B cell (primary cell): ENCODE results near the gene PHB1. TPM values are rescaled to one million over a fixed set of nuclear protein-coding genes. Genes with fewer than 3 reads are reported as not detected.
"Not testable (repeated sequence)": the region's sequence is repeated elsewhere in the genome, so short reads cannot be mapped to it uniquely, and the experiment has no call there.

ENCODE experiments used
- ATAC-seq: fragments of 200-7000 bp; cut with Tn5 transposase; one replicate; pipeline ENCODE4 v1.10.0; 2021; ENCODE audit warnings: low read depth, mild to moderate bottlenecking, moderate number of reproducible peaks, moderate library complexity
- CTCF ChIA-PET: fragments of 350-600 bp; sonication (Branson Sonifier 250); formaldehyde crosslinking; loops from one replicate; lab custom pipeline; 2021; ENCODE audit warnings: antibody characterized with exemption, inconsistent platforms; lab: Charles Lee
- POLR2A ChIA-PET: fragments of 350-600 bp; sonication (Branson Sonifier 250); formaldehyde crosslinking; loops from one replicate; lab custom pipeline; 2021; ENCODE audit warnings: antibody characterized with exemption; lab: Charles Lee
- DNase-seq: peaks from one replicate; pipeline ENCODE4 v3.0.0; 2013
- H2AFZ ChIP-seq: 2 replicates; pipeline ENCODE4 v1.6.1; 2012; ENCODE audit warnings: mild to moderate bottlenecking, low read depth, low read length; ENCODE audit not compliant: insufficient read depth, poor library complexity, severe bottlenecking
- H3K27ac ChIP-seq, 2 donors: 1 replicate in 1 of 2; 2 replicates in 1 of 2; pipeline ENCODE4 v1.5.1; 2012 to 2013; ENCODE audit warnings: low read length in 2 of 2, mild to moderate bottlenecking in 2 of 2, moderate library complexity in 1 of 2
- H3K27me3 ChIP-seq, 4 experiments: fragments of 200-600 bp in 1 of 4; sonication (generic) in 1 of 4; replicated peaks in 1 of 4; 1 replicate in 2 of 4; 2 replicates in 2 of 4; pipeline versions ENCODE4 v1.6.1 to v1.7.0; 2013 to 2016; ENCODE audit warnings: low read length in 3 of 4, mild to moderate bottlenecking in 2 of 4, mixed read lengths in 1 of 4, moderate library complexity in 1 of 4; ENCODE audit not compliant: insufficient read depth in 4 of 4, control insufficient read depth in 3 of 4; ENCODE audit errors: control extremely low read depth in 1 of 4
- H3K36me3 ChIP-seq, 2 experiments: replicated peaks in 1 of 2; 1 replicate in 1 of 2; 2 replicates in 1 of 2; pipeline versions ENCODE4 v1.6.1 to v1.7.1; 2013; ENCODE audit warnings: low read length in 1 of 2; ENCODE audit not compliant: insufficient read depth in 2 of 2, control insufficient read depth in 1 of 2; ENCODE audit errors: control extremely low read depth in 1 of 2, extremely low read depth in 1 of 2
- H3K4me1 ChIP-seq, 2 donors: fragments of 200-600 bp in 1 of 2; sonication (generic) in 1 of 2; 1 replicate in 1 of 2; 2 replicates in 1 of 2; pipeline versions ENCODE4 v1.5.1 to v1.6.1; 2013 to 2017; ENCODE audit warnings: low read length in 2 of 2; ENCODE audit not compliant: control insufficient read depth in 2 of 2, insufficient read depth in 2 of 2
- H3K4me2 ChIP-seq: replicated peaks from 2 replicates; pipeline ENCODE3; 2012; ENCODE audit warnings: mild to moderate bottlenecking, low read depth, low read length; ENCODE audit not compliant: poor library complexity, severe bottlenecking
- H3K4me3 ChIP-seq, 5 experiments: fragments of 200-600 bp in 1 of 5; sonication (generic) in 1 of 5; 1 replicate in 3 of 5; 2 replicates in 2 of 5; pipeline versions ENCODE4 v1.5.1 to v1.7.0; 2011 to 2016; ENCODE audit warnings: low read length in 4 of 5, mild to moderate bottlenecking in 4 of 5, low read depth in 2 of 5, control low read depth in 1 of 5, moderate library complexity in 1 of 5; ENCODE audit not compliant: insufficient read depth in 1 of 5; ENCODE audit errors: control extremely low read depth in 1 of 5, extremely low read depth in 1 of 5
- H3K79me2 ChIP-seq: fragments of 200-600 bp; sonication (generic); one replicate; pipeline ENCODE4 v1.6.0; 2016; ENCODE audit warnings: low read length; ENCODE audit not compliant: control insufficient read depth, insufficient read depth
- H3K9ac ChIP-seq: fragments of 200-600 bp; sonication (generic); 2 replicates; pipeline ENCODE4 v1.6.1; 2017; ENCODE audit warnings: mild to moderate bottlenecking, low read length, moderate library complexity
- H3K9me3 ChIP-seq, 3 donors: one replicate each; pipeline versions ENCODE4 v1.6.1 to v1.7.1; 2013; ENCODE audit warnings: low read length in 2 of 3; ENCODE audit not compliant: control insufficient read depth in 2 of 3, insufficient read depth in 1 of 3; ENCODE audit errors: control extremely low read depth in 1 of 3
- H4K20me1 ChIP-seq: 2 replicates; pipeline ENCODE4 v1.6.0; 2012; ENCODE audit warnings: mild to moderate bottlenecking, low read length; ENCODE audit not compliant: insufficient read depth, control insufficient read depth, poor library complexity, severe bottlenecking
- H3K27ac Mint-ChIP-seq: one replicate; pipeline ENCODE4 v1.8.0; 2021; ENCODE audit warnings: mixed read lengths
- H3K27me3 Mint-ChIP-seq: one replicate; pipeline ENCODE4 v1.8.0; 2021; ENCODE audit warnings: mixed read lengths
- H3K4me1 Mint-ChIP-seq: one replicate; pipeline ENCODE4 v1.8.0; 2021; ENCODE audit warnings: mixed read lengths
- H3K4me3 Mint-ChIP-seq: one replicate; pipeline ENCODE4 v1.8.0; 2021; ENCODE audit warnings: mixed read lengths
- H3K9me3 Mint-ChIP-seq: one replicate; pipeline ENCODE4 v1.8.0; 2022; ENCODE audit warnings: mixed read lengths; ENCODE audit not compliant: insufficient read depth
- CTCF ChIP-seq: fragments of 200-600 bp; IDR thresholded peaks from one replicate; pipeline ENCODE4 v1.8.0; 2022; ENCODE audit warnings: antibody characterized with exemption, mild to moderate bottlenecking
- EZH2 ChIP-seq: IDR thresholded peaks from 2 replicates; pipeline ENCODE4 v1.6.1; 2012; ENCODE audit warnings: borderline replicate concordance, low read depth, mild to moderate bottlenecking, moderate library complexity, low read length; ENCODE audit not compliant: insufficient read depth, poor library complexity, severe bottlenecking
- WGBS: methylation state at CpG from one replicate; pipeline ENCODE4 v1.1.5; 2013; ENCODE audit warnings: missing lambda C conversion rate; ENCODE audit not compliant: insufficient coverage; 5-methylcytosine and 5-hydroxymethylcytosine counted together
- intact Hi-C: fragments of 100-400 bp; cut with micrococcal nuclease; formaldehyde crosslinking; loops from one replicate; pipeline ENCODE4 v1.10.0; 2022
- polyA plus RNA-seq: library from polyadenylated mRNA; depleted of rRNA; stranded (reverse); fragments of >200 nt; gene quantifications from 2 replicates; pipeline ENCODE4 v1.2.3, GENCODE V29; 2012
- total RNA-seq, 2 donors: library from RNA; stranded (reverse); fragments of 120-200 nt in 1 of 2; gene quantifications; 1 replicate in 1 of 2; 2 replicates in 1 of 2; pipeline versions ENCODE4 v1.2.3 to v1.2.4, GENCODE V29; 2013 to 2022

Gene PHB1
- total and polyA plus RNA-seq, 2 donors (not counting 1 experiment from before 2014, with no cell fraction given): 45.5 to 72.3 TPM

- H3K9me3 ChIP-seq: no peaks in the 10 kb centered on the region
- H3K36me3 ChIP-seq: no peaks in the 10 kb centered on the region
- DNase-seq (no peak), ATAC-seq (no peak)
- ChIA-PET CTCF (interaction anchor here (0.7 to 6.6 kb wide), 13 partner anchors 8 to 57 kb away, joined by 3 to 70 read pairs (median 8); no protein-coding TSS in a partner anchor), POLR2A (no interaction called here)
- no peak overlapping the region for H3K4me2 ChIP-seq
- H3K27me3 ChIP-seq: no peaks in the 10 kb centered on the region
- TF ChIP-seq EZH2: no peak
- intact Hi-C loops: no loop called here
- WGBS: no CpG with 5 or more reads among the region's 1 CpG
- peaks cover 44 to 45% of the 10 kb centered on the region in 2 donors for H3K4me1 ChIP-seq
- Mint-ChIP-seq H3K9me3 (no peaks in the 10 kb centered on the region), H3K4me3 (no peak overlapping the region), H3K27me3 (no peaks in the 10 kb centered on the region), H3K4me1 (peaks cover 67% of the 10 kb centered on the region), H3K27ac (peak overlapping the region; percentile 59)
- H2AFZ ChIP-seq: no peak overlapping the region
- H3K4me3 ChIP-seq: no peak overlapping the region
- H4K20me1 ChIP-seq: no peaks in the 10 kb centered on the region
- peak overlapping the region in 1 of 2 donors; percentile 48 for H3K27ac ChIP-seq
- H3K79me2 ChIP-seq: no peaks in the 10 kb centered on the region
- no peak overlapping the region for H3K9ac ChIP-seq
These were observed 45.6 kb downstream of the PHB1 start for GRCh38 chr17:49369089-49369488.

GRCh38 chr17:49365667-49366066 is 49.0 kb downstream of the PHB1 start:
- H3K9me3 ChIP-seq: no peaks in the 10 kb centered on the region
- H3K79me2 ChIP-seq: peaks cover 3% of the 10 kb centered on the region
- H3K9ac ChIP-seq: no peak overlapping the region
- WGBS: no CpG with 5 or more reads among the region's 2 CpGs
- intact Hi-C loops: no loop called here
- Mint-ChIP-seq H3K4me3 (no peak overlapping the region), H3K9me3 (no peaks in the 10 kb centered on the region), H3K4me1 (peaks cover 46% of the 10 kb centered on the region), H3K27ac (peak overlapping the region; percentile 82), H3K27me3 (no peaks in the 10 kb centered on the region)
- H3K36me3 ChIP-seq: no peaks in the 10 kb centered on the region
- DNase-seq: peak; percentile 36
- peak overlapping the region; percentile 12 for H2AFZ ChIP-seq
- no peaks in the 10 kb centered on the region for H3K27me3 ChIP-seq
- POLR2A ChIA-PET: no interaction called here
- H3K4me1 ChIP-seq: peaks cover 19 to 27% of the 10 kb centered on the region in 2 donors
- no peak for ATAC-seq
- H3K4me2 ChIP-seq: no peak overlapping the region
- H4K20me1 ChIP-seq: no peaks in the 10 kb centered on the region
- CTCF ChIA-PET: interaction anchor here (0.7 to 12.2 kb wide), 9 partner anchors 17 to 53 kb away, joined by 3 to 114 read pairs (median 6); no protein-coding TSS in a partner anchor
- TF ChIP-seq CTCF (no peak), EZH2 (no peak)
- H3K27ac ChIP-seq: no peak overlapping the region
- H3K4me3 ChIP-seq: no peak overlapping the region

- H4K20me1 ChIP-seq, H3K4me3 ChIP-seq, H3K27me3 ChIP-seq, DNase-seq, H3K4me2 ChIP-seq, H3K27ac ChIP-seq, ATAC-seq, H2AFZ ChIP-seq, H3K27ac Mint-ChIP-seq, intact Hi-C loops, H3K9ac ChIP-seq, H3K36me3 ChIP-seq, H3K79me2 ChIP-seq, H3K27me3 Mint-ChIP-seq, H3K9me3 Mint-ChIP-seq, H3K9me3 ChIP-seq, H3K4me3 Mint-ChIP-seq: not testable (repeated sequence)
- H3K4me1 ChIP-seq: peaks cover 20 to 28% of the 10 kb centered on the region in 2 donors
- ChIA-PET POLR2A (interaction anchor here (0.7 kb wide), 1 partner anchor 39 kb away, joined by 4 read pairs; no protein-coding TSS in a partner anchor), CTCF (interaction anchor here (1.0 to 12.2 kb wide), 7 partner anchors 21 to 48 kb away, joined by 4 to 114 read pairs (median 6); no protein-coding TSS in a partner anchor)
- H3K4me1 Mint-ChIP-seq: peaks cover 48% of the 10 kb centered on the region
- 96% methylated on average over 8 of the region's 10 CpGs for WGBS
These were observed 49.6 kb downstream of the PHB1 start for GRCh38 chr17:49365126-49365525.
